HepG2 (cell line): Measurements from ENCODE around the gene VKORC1. TPM values are rescaled to one million over a fixed set of nuclear protein-coding genes. Genes with fewer than 3 reads are reported as not detected.

Source experiments
- ATF7-NPFF ChIP-seq: sonication (generic); formaldehyde crosslinking; IDR thresholded peaks from 2 replicates; pipeline ENCODE4 v1.8.1; 2023; ENCODE audit warnings: mild to moderate bottlenecking, low read depth, missing genetic modification reagents, moderate library complexity
- E2F2 ChIP-seq: sonication (generic); formaldehyde crosslinking; IDR thresholded peaks from 2 replicates; pipeline ENCODE4 v1.4.0; 2020; ENCODE audit warnings: missing genetic modification reagents, borderline replicate concordance
- GRHL1 ChIP-seq: sonication (generic); formaldehyde crosslinking; conservative IDR thresholded peaks from 2 replicates; pipeline ENCODE4 v1.8.0; 2022; ENCODE audit warnings: missing genetic modification reagents
- HBP1 ChIP-seq: IDR thresholded peaks from 2 replicates; pipeline ENCODE4 v1.6.1; 2016; ENCODE audit warnings: low read depth, control low read depth
- MATR3 ChIP-seq: sonication (generic); formaldehyde crosslinking; IDR thresholded peaks from 2 replicates; pipeline ENCODE4 v1.4.0; 2020; ENCODE audit warnings: missing genetic modification reagents
- MED1 ChIP-seq: sonication (generic); formaldehyde crosslinking; IDR thresholded peaks from 2 replicates; pipeline ENCODE4 v1.4.0; 2020; ENCODE audit warnings: missing genetic modification reagents
- MTF1 ChIP-seq: sonication (generic); formaldehyde crosslinking; IDR thresholded peaks from 2 replicates; pipeline ENCODE4 v1.5.0; 2020; ENCODE audit warnings: missing genetic modification reagents
- MZF1 ChIP-seq: sonication (generic); formaldehyde crosslinking; IDR thresholded peaks from 2 replicates; pipeline ENCODE4 v1.8.1; 2023; ENCODE audit warnings: mild to moderate bottlenecking, missing genetic modification reagents, borderline replicate concordance
- NR3C1 ChIP-seq: sonication (generic); formaldehyde crosslinking; IDR thresholded peaks from 2 replicates; pipeline ENCODE4 v1.4.0; 2020; ENCODE audit warnings: missing genetic modification reagents
- THAP11 ChIP-seq: IDR thresholded peaks from 2 replicates; pipeline ENCODE4 v1.6.1; 2016; ENCODE audit warnings: missing biosample characterization, missing genetic modification reagents
- ZMYM3 ChIP-seq: sonication (generic); formaldehyde crosslinking; IDR thresholded peaks from 2 replicates; pipeline ENCODE4 v1.5.1; 2020; ENCODE audit warnings: mild to moderate bottlenecking, missing genetic modification reagents
- ZNF205 ChIP-seq: IDR thresholded peaks from 2 replicates; pipeline ENCODE4 v1.6.1; 2018; ENCODE audit warnings: missing biosample characterization, missing genetic modification reagents
- ZNF263 ChIP-seq: sonication (generic); formaldehyde crosslinking; IDR thresholded peaks from 2 replicates; pipeline ENCODE4 v1.4.0; 2020; ENCODE audit warnings: missing genetic modification reagents
- ZNF329 ChIP-seq: sonication (generic); formaldehyde crosslinking; IDR thresholded peaks from 2 replicates; pipeline ENCODE4 v1.9.0; 2021; ENCODE audit warnings: low read depth, mild to moderate bottlenecking, missing genetic modification reagents
- ZNF512 ChIP-seq: sonication (generic); formaldehyde crosslinking; IDR thresholded peaks from 2 replicates; pipeline ENCODE4 v1.4.0; 2020; ENCODE audit warnings: mild to moderate bottlenecking, missing genetic modification reagents
- ZNF614 ChIP-seq: IDR thresholded peaks from 2 replicates; pipeline ENCODE4 v1.6.1; 2018; ENCODE audit warnings: missing biosample characterization, missing genetic modification reagents, inconsistent platforms, borderline replicate concordance
- ZNF660 ChIP-seq: sonication (generic); formaldehyde crosslinking; IDR thresholded peaks from 2 replicates; pipeline ENCODE4 v1.5.1; 2020; ENCODE audit warnings: mild to moderate bottlenecking, low read depth, missing genetic modification reagents, borderline replicate concordance
- ZNF678 ChIP-seq: sonication (generic); formaldehyde crosslinking; IDR thresholded peaks from 2 replicates; pipeline ENCODE4 v1.4.0; 2020; ENCODE audit warnings: mild to moderate bottlenecking, missing genetic modification reagents
- ZNF800 ChIP-seq: sonication (generic); formaldehyde crosslinking; IDR thresholded peaks from 2 replicates; pipeline ENCODE4 v1.4.0; 2020; ENCODE audit warnings: missing genetic modification reagents
- ZSCAN25 ChIP-seq: sonication (generic); formaldehyde crosslinking; IDR thresholded peaks from 2 replicates; pipeline ENCODE4 v1.8.0; 2022; ENCODE audit warnings: mild to moderate bottlenecking, missing genetic modification reagents
- polyA plus RNA-seq, 8 experiments: library from polyadenylated mRNA; depleted of rRNA in 3 of 8; stranded (reverse) in 7 of 8; unstranded in 1 of 8; fragments of >200 nt; fragmentation: Illumina TruSeq in 4 of 8; extraction: Trizol in 4 of 8; gene quantifications; 2 replicates each; pipeline versions ENCODE4 v1.2.1 to v1.2.3, GENCODE V29; 2011 to 2016; ENCODE audit warnings: low read depth in 4 of 8, missing spikeins in 1 of 8, mixed read lengths in 1 of 8; ENCODE audit not compliant: insufficient read depth in 1 of 8
- total RNA-seq, 5 experiments: library from RNA; depleted of rRNA; stranded (reverse); fragments of >200 nt; fragmentation: Illumina TruSeq; extraction: Trizol; gene quantifications; 2 replicates each; pipeline ENCODE4 v1.2.3, GENCODE V29; 2016; ENCODE audit warnings: low read depth in 1 of 5

Gene VKORC1
- total and polyA plus RNA-seq, 2 of the 13 experiments (the other 11 are each of a cell fraction or from before 2014, with no cell fraction given), result 141 to 615 TPM

GRCh38 chr16:31073142-31073969 is 21.2 kb downstream of the VKORC1 start (continued):
- TF ChIP-seq MZF1 (CRISPR knock-in tag) (0 out of 2 replicates have a peak, but pooled peaks have one; percentile 78), ZNF329 (CRISPR knock-in tag) (peak; percentile 59; the same call in 1 of the 2 replicates), ZSCAN25 (CRISPR knock-in tag) (peak; percentile 60; the same call in 1 of the 2 replicates), ZNF678 (CRISPR knock-in tag) (0 out of 2 replicates have a peak, but pooled peaks have one; percentile 23), ZNF800 (CRISPR knock-in tag) (peak; percentile 59; the same call in 1 of the 2 replicates), ZMYM3 (CRISPR knock-in tag) (peak; percentile 97), NR3C1 (CRISPR knock-in tag) (no peak), MATR3 (CRISPR knock-in tag) (no peak), ZNF614 (CRISPR knock-in tag) (peak; percentile 53; the same call in 1 of the 2 replicates), MED1 (CRISPR knock-in tag) (peak; percentile 40), GRHL1 (no peak), ZNF660 (CRISPR knock-in tag) (no peak), MTF1 (CRISPR knock-in tag) (no peak; the same call in 1 of the 2 replicates), HBP1 (CRISPR knock-in tag) (peak; percentile 99), E2F2 (CRISPR knock-in tag) (peak; percentile 66; the same call in 1 of the 2 replicates), ZNF205 (CRISPR knock-in tag) (no peak; the same call in 1 of the 2 replicates), ZNF512 (CRISPR knock-in tag) (no peak), ZNF263 (CRISPR knock-in tag) (peak; percentile 15; the same call in 1 of the 2 replicates), THAP11 (CRISPR knock-in tag) (no peak; the same call in 1 of the 2 replicates), ATF7-NPFF (no peak; the same call in 1 of the 2 replicates)
